ENCODE results near the gene SLC2A1. TPM values are rescaled to one million over a fixed set of nuclear protein-coding genes. Genes with fewer than 3 reads are reported as not detected.

Gene SLC2A1
- polyA plus RNA-seq, 1 donor (not counting 4 experiments of a cell fraction or from before 2014, with no cell fraction given): 689 TPM

- H3K27me3 ChIP-seq (ENCODE audit: control insufficient read depth, extremely low read depth, insufficient read depth, low read length): no peaks in the 10 kb centered on the region
- no peaks in the 10 kb centered on the region for H3K79me2 ChIP-seq (ENCODE audit: control insufficient read depth, insufficient read depth, low read length)
- dilution Hi-C loops (cut with MboI; ENCODE audit: extremely low pct_ligation_motif_present, low sequenced_read_pairs): no loop called here
- H3K4me2 ChIP-seq (ENCODE audit: control insufficient read depth, extremely low read depth, insufficient read depth, low read depth, low read length): no peak overlapping the region
- H3K9ac ChIP-seq (ENCODE audit: control insufficient read depth, extremely low read depth, insufficient read depth, low read length): no peak overlapping the region
- DNase-seq (ENCODE audit: low read depth, low spot score) (no peak), FAIRE-seq (no peak)
- no peaks in the 10 kb centered on the region for H3K36me3 ChIP-seq (ENCODE audit: control insufficient read depth in 2 of 2, extremely low read depth in 1 of 2, insufficient read depth in 2 of 2, low read length in 2 of 2)
- no peak for TF ChIP-seq EZH2 (IDR thresholded peaks at IDR 0.05; ENCODE audit: low read length)
- no peak for TF ChIP-seq CTCF (optimal IDR thresholded peaks at IDR 0.05 in 1 of 3, IDR thresholded peaks at IDR 0.05 in 1 of 3, conservative IDR thresholded peaks at IDR 0.05 in 1 of 3; ENCODE audit: extremely low read depth in 1 of 3, insufficient read depth in 2 of 3, low read length in 3 of 3)
- H3K4me1 ChIP-seq (ENCODE audit: control insufficient read depth, extremely low read depth, insufficient read depth, low read length): peaks cover 2% of the 10 kb centered on the region
- no peaks in the 10 kb centered on the region for H3K9me1 ChIP-seq (ENCODE audit: control insufficient read depth, extremely low read depth, insufficient read depth, low read length)
- no peaks in the 10 kb centered on the region for H3K9me3 ChIP-seq (ENCODE audit: control insufficient read depth, low read depth, low read length)
- H2AFZ ChIP-seq (ENCODE audit: control insufficient read depth, low read length): no peak overlapping the region
- no peak overlapping the region for H3K27ac ChIP-seq (ENCODE audit: control insufficient read depth, insufficient read depth, low read length)
- H4K20me1 ChIP-seq (ENCODE audit: control insufficient read depth, extremely low read depth, insufficient read depth, low read length): no peaks in the 10 kb centered on the region
- no peak overlapping the region for H3K4me3 ChIP-seq (ENCODE audit: control insufficient read depth in 2 of 3, extremely low read depth in 1 of 3, insufficient read depth in 2 of 3, low read depth in 1 of 3, low read length in 3 of 3)
These were observed 42.8 kb upstream of the SLC2A1 start for GRCh38 chr1:43001434-43001833.

- FAIRE-seq (peak; percentile 5), DNase-seq (ENCODE audit: low read depth, low spot score) (no peak)
- H2AFZ ChIP-seq (ENCODE audit: control insufficient read depth, low read length): no peak overlapping the region
- H4K20me1 ChIP-seq (ENCODE audit: control insufficient read depth, extremely low read depth, insufficient read depth, low read length): no peaks in the 10 kb centered on the region
- no peaks in the 10 kb centered on the region for H3K4me1 ChIP-seq (ENCODE audit: control insufficient read depth, extremely low read depth, insufficient read depth, low read length)
- H3K36me3 ChIP-seq (ENCODE audit: control insufficient read depth in 2 of 2, extremely low read depth in 1 of 2, insufficient read depth in 2 of 2, low read length in 2 of 2): no peaks in the 10 kb centered on the region
- dilution Hi-C loops (cut with MboI; ENCODE audit: extremely low pct_ligation_motif_present, low sequenced_read_pairs): no loop called here
- H3K4me2 ChIP-seq (ENCODE audit: control insufficient read depth, extremely low read depth, insufficient read depth, low read depth, low read length): no peak overlapping the region
- no peak overlapping the region for H3K9ac ChIP-seq (ENCODE audit: control insufficient read depth, extremely low read depth, insufficient read depth, low read length)
- H3K9me3 ChIP-seq (ENCODE audit: control insufficient read depth, low read depth, low read length): no peaks in the 10 kb centered on the region
- H3K9me1 ChIP-seq (ENCODE audit: control insufficient read depth, extremely low read depth, insufficient read depth, low read length): no peaks in the 10 kb centered on the region
- no peaks in the 10 kb centered on the region for H3K27me3 ChIP-seq (ENCODE audit: control insufficient read depth, extremely low read depth, insufficient read depth, low read length)
- H3K4me3 ChIP-seq (ENCODE audit: control insufficient read depth in 2 of 3, extremely low read depth in 1 of 3, insufficient read depth in 2 of 3, low read depth in 1 of 3, low read length in 3 of 3): no peak overlapping the region
- H3K79me2 ChIP-seq (ENCODE audit: control insufficient read depth, insufficient read depth, low read length): no peaks in the 10 kb centered on the region
- H3K27ac ChIP-seq (ENCODE audit: control insufficient read depth, insufficient read depth, low read length): no peak overlapping the region
- no peak for TF ChIP-seq EZH2 (IDR thresholded peaks at IDR 0.05; ENCODE audit: low read length)
- no peak for TF ChIP-seq CTCF (optimal IDR thresholded peaks at IDR 0.05 in 1 of 3, IDR thresholded peaks at IDR 0.05 in 1 of 3, conservative IDR thresholded peaks at IDR 0.05 in 1 of 3; ENCODE audit: extremely low read depth in 1 of 3, insufficient read depth in 2 of 3, low read length in 3 of 3)
These were observed 41.6 kb upstream of the SLC2A1 start for GRCh38 chr1:43000271-43000670.
